K562 (cell line): ENCODE measurements around the gene FRMD4A. TPM values are rescaled to one million over a fixed set of nuclear protein-coding genes. Genes with fewer than 3 reads are reported as not detected.

ENCODE experiments used
- ARID1B ChIP-seq: fragments of 450-650 bp; IDR thresholded peaks from 2 replicates; pipeline ENCODE4 v1.6.1; 2016; ENCODE audit warnings: antibody characterized with exemption, mild to moderate bottlenecking, inconsistent platforms
- CBX5 ChIP-seq: IDR thresholded peaks from 2 replicates; pipeline ENCODE4 v1.6.1; 2014; ENCODE audit warnings: low read depth, borderline replicate concordance
- CEBPB ChIP-seq: fragments of 450-650 bp; IDR thresholded peaks from 2 replicates; pipeline ENCODE4 v1.6.1; 2016; ENCODE audit warnings: missing genetic modification characterization, missing compliant biosample characterization
- CEBPG ChIP-seq, 3 experiments: fragments of 200-800 bp in 1 of 3; sonication (Bioruptor generic) in 1 of 3; sonication (generic) in 1 of 3; formaldehyde crosslinking in 1 of 3; IDR thresholded peaks in 2 of 3; conservative IDR thresholded peaks in 1 of 3; 2 replicates each; pipeline versions ENCODE4 v1.6.1 to v1.8.0; 2016 to 2022; ENCODE audit warnings: missing compliant biosample characterization in 2 of 3, missing genetic modification characterization in 2 of 3, mild to moderate bottlenecking in 1 of 3, missing genetic modification reagents in 1 of 3
- ETS1 ChIP-seq: conservative IDR thresholded peaks from 2 replicates; pipeline ENCODE4 v1.6.1; 2011; ENCODE audit warnings: low read depth, mild to moderate bottlenecking, low read length; ENCODE audit not compliant: control insufficient read depth
- HDAC1 ChIP-seq, 2 experiments: fragments of 450-650 bp; IDR thresholded peaks; 2 replicates each; pipeline ENCODE4 v1.6.1; 2016 to 2017; ENCODE audit warnings: inconsistent platforms in 1 of 2, mild to moderate bottlenecking in 1 of 2, moderate library complexity in 1 of 2
- HMBOX1 ChIP-seq: sonication (generic); IDR thresholded peaks from 2 replicates; pipeline ENCODE4 v1.6.1; 2016
- MLX ChIP-seq, 2 experiments: fragments of 450-650 bp in 1 of 2; sonication (generic) in 1 of 2; formaldehyde crosslinking; conservative IDR thresholded peaks; 2 replicates each; pipeline versions ENCODE4 v1.4.0 to v1.8.1; 2020 to 2022; ENCODE audit warnings: mild to moderate bottlenecking in 1 of 2, missing genetic modification reagents in 1 of 2
- MNT ChIP-seq, 2 experiments: fragments of 450-650 bp; conservative IDR thresholded peaks; 2 replicates each; pipeline ENCODE4 v1.6.1; 2017; ENCODE audit warnings: mild to moderate bottlenecking in 2 of 2, moderate library complexity in 2 of 2
- MXD1 ChIP-seq: fragments of 250-450 bp; sonication (Bioruptor Pico); IDR thresholded peaks from 2 replicates; pipeline ENCODE4 v1.8.0; 2021; ENCODE audit warnings: borderline replicate concordance, mild to moderate bottlenecking, moderate library complexity; ENCODE audit not compliant: poor library complexity, severe bottlenecking
- MYC ChIP-seq, 2 experiments: fragments of 250-450 bp in 1 of 2; sonication (Bioruptor Pico) in 1 of 2; IDR thresholded peaks; 2 replicates each; pipeline versions ENCODE4 v1.5.1 to v1.6.1; 2012 to 2021; ENCODE audit warnings: low read depth in 2 of 2, borderline replicate concordance in 1 of 2, improper control_type of control experiment in 1 of 2, low read length in 1 of 2, mild to moderate bottlenecking in 1 of 2, moderate library complexity in 1 of 2
- NR1H2 ChIP-seq: sonication (generic); formaldehyde crosslinking; IDR thresholded peaks from 2 replicates; pipeline ENCODE4 v1.4.0; 2020; ENCODE audit warnings: mild to moderate bottlenecking, missing genetic modification reagents
- POLR2G ChIP-seq: fragments of 200-400 bp; formaldehyde crosslinking; IDR thresholded peaks from 2 replicates; pipeline ENCODE4 v1.6.1; 2017; ENCODE audit warnings: low read depth, mild to moderate bottlenecking, antibody characterized with exemption, low read length, moderate library complexity
- RCOR1 ChIP-seq, 2 experiments: IDR thresholded peaks; 2 replicates each; pipeline ENCODE4 v1.6.1; 2012; ENCODE audit warnings: low read depth in 2 of 2, low read length in 2 of 2, borderline replicate concordance in 1 of 2, improper control_type of control experiment in 1 of 2
- SIX5 ChIP-seq, 2 experiments: IDR thresholded peaks; 2 replicates each; pipeline ENCODE4 v1.6.1; 2011; ENCODE audit warnings: low read length in 2 of 2, borderline replicate concordance in 1 of 2, low read depth in 1 of 2, mild to moderate bottlenecking in 1 of 2, moderate library complexity in 1 of 2; ENCODE audit not compliant: insufficient read depth in 1 of 2
- USF2 ChIP-seq: sonication (generic); formaldehyde crosslinking; IDR thresholded peaks from 2 replicates; pipeline ENCODE4 v1.5.0; 2020; ENCODE audit warnings: missing genetic modification reagents
- XRCC5 ChIP-seq: fragments of 200-400 bp; formaldehyde crosslinking; IDR thresholded peaks from 2 replicates; pipeline ENCODE4 v1.6.1; 2017; ENCODE audit warnings: low read depth, mild to moderate bottlenecking, low read length
- polyA plus RNA-seq, 8 experiments: library from polyadenylated mRNA; depleted of rRNA in 4 of 8; stranded (reverse) in 5 of 8; unstranded in 3 of 8; fragments of >200 nt; fragmentation: Nextera tagmentation in 2 of 8; fragmentation: Illumina TruSeq in 1 of 8; extraction: Ambion mirVana in 2 of 8; extraction: Trizol in 1 of 8; gene quantifications; 2 replicates each; pipeline versions ENCODE4 v1.2.1 to v1.2.3, GENCODE V29; 2011 to 2014; ENCODE audit warnings: inconsistent platforms in 1 of 8, missing spikeins in 1 of 8
- total RNA-seq, 7 experiments: library from RNA; depleted of rRNA in 6 of 7; stranded (reverse); fragments of >200 nt in 6 of 7; fragmentation: Illumina TruSeq in 2 of 7; extraction: Trizol in 2 of 7; gene quantifications; 2 replicates each; pipeline versions ENCODE4 v1.2.1 to v1.2.3, GENCODE V29; 2011 to 2021; ENCODE audit warnings: low replicate concordance in 1 of 7
- TF ChIP-seq, protein P1 (sequence below): sonication (generic); formaldehyde crosslinking; IDR thresholded peaks from 2 replicates; pipeline ENCODE4 v1.8.0; 2023; ENCODE audit warnings: mild to moderate bottlenecking, missing genetic modification reagents

Gene FRMD4A
- total and polyA plus RNA-seq, 9 of the 15 experiments (the other 6 are each of a cell fraction or from before 2014, with no cell fraction given), result 0.80 to 5.2 (median 3.0) TPM

DNA sequence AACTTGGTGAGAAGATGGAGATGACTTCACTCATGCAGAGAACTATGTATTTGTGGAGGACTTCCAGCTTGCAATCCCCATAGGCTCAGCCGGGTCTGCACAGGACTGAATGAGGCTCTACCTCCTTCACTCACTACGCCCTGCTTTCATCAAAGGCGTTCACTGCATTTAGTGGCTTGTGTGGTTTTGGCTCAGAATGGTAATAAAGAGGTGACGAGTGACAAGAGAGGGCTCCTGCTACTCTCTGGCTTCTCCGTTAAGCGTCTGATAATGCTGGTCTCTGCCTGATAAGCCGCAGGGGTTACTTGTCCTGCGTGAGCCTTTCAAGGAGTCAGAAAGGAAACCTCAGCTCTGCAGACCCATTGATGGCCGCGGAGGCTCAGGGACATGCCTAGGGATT lies 400.6 kb downstream of the FRMD4A start (continued):
- TF ChIP-seq SIX5 (IDR thresholded peaks at IDR 0.05; ENCODE audit: borderline replicate concordance in 1 of 2, insufficient read depth in 1 of 2, low read depth in 1 of 2, low read length in 2 of 2) (no peak), POLR2G (no peak), USF2 (no peak), NR1H2 (CRISPR knock-in tag) (no peak), MLX (CRISPR knock-in tag; conservative IDR thresholded peaks at IDR 0.05) (no peak), ARID1B (peak; percentile 70), CEBPB (no peak), MYC (IDR thresholded peaks at IDR 0.05; ENCODE audit: low read depth, low read length) (no peak), MYC (CRISPR knock-in tag; IDR thresholded peaks at IDR 0.05; ENCODE audit: borderline replicate concordance, low read depth) (no peak), MNT (conservative IDR thresholded peaks at IDR 0.05) (no peak), HMBOX1 (no peak), XRCC5 (no peak), CEBPG (CRISPR knock-in tag; IDR thresholded peaks at IDR 0.05) (no peak), CEBPG (tag; conservative IDR thresholded peaks at IDR 0.05 in 1 of 2, IDR thresholded peaks at IDR 0.05 in 1 of 2) (no peak), ETS1 (no peak), CBX5 (no peak), HDAC1 (IDR thresholded peaks at IDR 0.05) (peak in 1 of 2 experiments; percentile 50; a peak in 1 of 4 replicates), RCOR1 (IDR thresholded peaks at IDR 0.05; ENCODE audit: borderline replicate concordance in 1 of 2, low read depth in 2 of 2, low read length in 2 of 2) (peak in 1 of 2 experiments; percentile 60; a peak in 2 of 4 replicates), MXD1 (CRISPR knock-in tag) (no peak)
- TF ChIP-seq, protein P1, sequence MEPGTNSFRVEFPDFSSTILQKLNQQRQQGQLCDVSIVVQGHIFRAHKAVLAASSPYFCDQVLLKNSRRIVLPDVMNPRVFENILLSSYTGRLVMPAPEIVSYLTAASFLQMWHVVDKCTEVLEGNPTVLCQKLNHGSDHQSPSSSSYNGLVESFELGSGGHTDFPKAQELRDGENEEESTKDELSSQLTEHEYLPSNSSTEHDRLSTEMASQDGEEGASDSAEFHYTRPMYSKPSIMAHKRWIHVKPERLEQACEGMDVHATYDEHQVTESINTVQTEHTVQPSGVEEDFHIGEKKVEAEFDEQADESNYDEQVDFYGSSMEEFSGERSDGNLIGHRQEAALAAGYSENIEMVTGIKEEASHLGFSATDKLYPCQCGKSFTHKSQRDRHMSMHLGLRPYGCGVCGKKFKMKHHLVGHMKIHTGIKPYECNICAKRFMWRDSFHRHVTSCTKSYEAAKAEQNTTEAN (CRISPR knock-in tag), result no peak
